Measurements from ENCODE around the gene TCFL5.

DNA sequence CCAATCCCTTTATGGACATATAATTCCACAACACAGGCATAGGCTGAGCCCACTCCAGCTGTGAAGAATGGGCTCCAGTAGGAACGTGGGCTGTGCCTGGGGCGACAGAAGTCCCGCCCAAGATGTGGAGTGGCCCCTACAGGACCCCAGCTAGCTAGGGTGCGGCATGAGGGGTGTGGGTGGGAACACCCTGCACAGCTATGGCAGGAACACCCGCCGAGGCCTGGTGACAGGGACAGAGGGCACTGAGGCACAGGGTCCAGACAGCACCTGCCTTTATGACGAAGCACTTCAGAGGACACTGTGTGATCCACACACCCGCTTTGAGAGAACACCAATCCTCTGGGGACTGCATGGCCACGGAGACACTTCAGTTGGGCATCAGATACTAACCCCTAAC, 28.2 kb upstream of the TCFL5 start:
- TF ChIP-seq, protein P1, sequence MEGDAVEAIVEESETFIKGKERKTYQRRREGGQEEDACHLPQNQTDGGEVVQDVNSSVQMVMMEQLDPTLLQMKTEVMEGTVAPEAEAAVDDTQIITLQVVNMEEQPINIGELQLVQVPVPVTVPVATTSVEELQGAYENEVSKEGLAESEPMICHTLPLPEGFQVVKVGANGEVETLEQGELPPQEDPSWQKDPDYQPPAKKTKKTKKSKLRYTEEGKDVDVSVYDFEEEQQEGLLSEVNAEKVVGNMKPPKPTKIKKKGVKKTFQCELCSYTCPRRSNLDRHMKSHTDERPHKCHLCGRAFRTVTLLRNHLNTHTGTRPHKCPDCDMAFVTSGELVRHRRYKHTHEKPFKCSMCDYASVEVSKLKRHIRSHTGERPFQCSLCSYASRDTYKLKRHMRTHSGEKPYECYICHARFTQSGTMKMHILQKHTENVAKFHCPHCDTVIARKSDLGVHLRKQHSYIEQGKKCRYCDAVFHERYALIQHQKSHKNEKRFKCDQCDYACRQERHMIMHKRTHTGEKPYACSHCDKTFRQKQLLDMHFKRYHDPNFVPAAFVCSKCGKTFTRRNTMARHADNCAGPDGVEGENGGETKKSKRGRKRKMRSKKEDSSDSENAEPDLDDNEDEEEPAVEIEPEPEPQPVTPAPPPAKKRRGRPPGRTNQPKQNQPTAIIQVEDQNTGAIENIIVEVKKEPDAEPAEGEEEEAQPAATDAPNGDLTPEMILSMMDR (IDR thresholded peaks at IDR 0.05; ENCODE audit: low read length), result no peak
- TF ChIP-seq EZH2 (IDR thresholded peaks at IDR 0.05; ENCODE audit: borderline replicate concordance, low read length), result no peak

Data from OCI-LY1 (cell line).